ENCODE results near the gene CAV1. TPM values are rescaled to one million over a fixed set of nuclear protein-coding genes. Genes with fewer than 3 reads are reported as not detected.

CAV1 gene

DNA sequence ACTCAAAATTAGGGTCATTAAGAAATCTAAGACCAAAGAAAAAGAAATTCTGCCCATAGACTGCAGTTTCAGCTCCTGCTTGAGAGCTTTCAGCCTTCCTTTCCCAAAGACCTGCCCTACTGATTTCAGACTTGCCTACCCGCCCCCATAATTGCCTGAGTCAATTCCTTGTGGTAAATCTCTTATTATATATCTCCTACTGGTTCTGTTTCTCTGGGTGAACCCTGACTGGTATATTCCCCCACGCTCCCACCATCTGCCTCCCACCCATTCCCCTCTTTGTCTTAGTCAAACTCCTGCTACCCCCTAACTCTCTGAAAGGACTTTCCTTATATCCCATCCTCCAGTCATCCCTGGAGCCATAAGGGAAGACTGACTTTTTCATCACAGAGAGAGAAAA, 82.5 kb downstream of the CAV1 start:
- H3K36me3 ChIP-seq (replicated peaks in 1 of 2; ENCODE audit: control insufficient read depth in 2 of 2, insufficient read depth in 2 of 2, low read length in 2 of 2), result no peaks in the 10 kb centered on the region
- H3K9me3 ChIP-seq (replicated peaks in 1 of 2; ENCODE audit: control insufficient read depth in 2 of 2, insufficient read depth in 1 of 2, low read depth in 1 of 2, low read length in 2 of 2), result no peaks in the 10 kb centered on the region
- H3K18ac ChIP-seq (ENCODE audit: low read length), result no peak overlapping the region
- H4K8ac ChIP-seq (ENCODE audit: low read depth, low read length), result no peak overlapping the region
- H3K4me1 ChIP-seq (ENCODE audit: control insufficient read depth in 2 of 2, insufficient read depth in 1 of 2, low read depth in 1 of 2, low read length in 2 of 2), result no peaks in the 10 kb centered on the region
- H2BK5ac ChIP-seq (ENCODE audit: low read length), result no peak overlapping the region
- no peak overlapping the region for H3K14ac ChIP-seq (ENCODE audit: low read length)
- H2BK120ac ChIP-seq (ENCODE audit: low read depth, low read length), result no peak overlapping the region
- no peak overlapping the region for H2BK12ac ChIP-seq (ENCODE audit: low read length)
- H3K23ac ChIP-seq (ENCODE audit: low read depth, low read length, poor library complexity), result no peak overlapping the region
- no peak overlapping the region for H3K4me3 ChIP-seq (ENCODE audit: low read length in 2 of 2)
- no peak overlapping the region for H3K4ac ChIP-seq (ENCODE audit: low read length)
- no peak overlapping the region for H2AFZ ChIP-seq (ENCODE audit: low read length)
- no CpG with 5 or more reads among the region's 2 CpGs for WGBS, 2 donors (ENCODE audit: extremely low coverage in 2 of 2, insufficient read length in 2 of 2, insufficient replicate concordance in 1 of 2)
- no peak overlapping the region for H3K4me2 ChIP-seq (ENCODE audit: insufficient read depth, low read length, poor library complexity, severe bottlenecking)
- no peak overlapping the region for H3K27ac ChIP-seq (replicated peaks; ENCODE audit: low read length)
- no peaks in the 10 kb centered on the region for H3K27me3 ChIP-seq (ENCODE audit: control insufficient read depth in 3 of 3, insufficient read depth in 3 of 3, low read depth in 1 of 3, low read length in 3 of 3)
- H4K91ac ChIP-seq (ENCODE audit: low read depth, low read length, poor library complexity), result no peak overlapping the region
- H3K9ac ChIP-seq (ENCODE audit: low read depth, low read length, poor library complexity), result no peak overlapping the region
- H3K79me1 ChIP-seq (ENCODE audit: low read depth, low read length), result no peaks in the 10 kb centered on the region
- no peak for DNase-seq (ENCODE audit: low spot score)
- no peak overlapping the region for H2BK15ac ChIP-seq (ENCODE audit: low read length)
- H2AK5ac ChIP-seq (ENCODE audit: low read depth, low read length), result no peak overlapping the region

GRCh38 chr7:116610210-116610609, 85.4 kb downstream of the CAV1 start:
- no peak overlapping the region for H2AFZ ChIP-seq (ENCODE audit: low read length)
- no peak overlapping the region for H4K91ac ChIP-seq (ENCODE audit: low read depth, low read length, poor library complexity)
- H3K27me3 ChIP-seq (ENCODE audit: control insufficient read depth in 3 of 3, insufficient read depth in 3 of 3, low read depth in 1 of 3, low read length in 3 of 3), result no peaks in the 10 kb centered on the region
- no peak overlapping the region for H3K9ac ChIP-seq (ENCODE audit: low read depth, low read length, poor library complexity)
- no peak overlapping the region for H2AK5ac ChIP-seq (ENCODE audit: low read depth, low read length)
- no peak overlapping the region for H3K27ac ChIP-seq (replicated peaks; ENCODE audit: low read length)
- no peak overlapping the region for H3K18ac ChIP-seq (ENCODE audit: low read length)
- no peak for DNase-seq (ENCODE audit: low spot score)
- no peak overlapping the region for H3K4me3 ChIP-seq (ENCODE audit: low read length in 2 of 2)
- H3K4ac ChIP-seq (ENCODE audit: low read length), result no peak overlapping the region
- no peak overlapping the region for H2BK120ac ChIP-seq (ENCODE audit: low read depth, low read length)
- H2BK12ac ChIP-seq (ENCODE audit: low read length), result no peak overlapping the region
- H3K79me1 ChIP-seq (ENCODE audit: low read depth, low read length), result no peaks in the 10 kb centered on the region
- H3K23ac ChIP-seq (ENCODE audit: low read depth, low read length, poor library complexity), result no peak overlapping the region
- H3K4me2 ChIP-seq (ENCODE audit: insufficient read depth, low read length, poor library complexity, severe bottlenecking), result no peak overlapping the region
- peaks cover 2% of the 10 kb centered on the region in 2 donors for H3K4me1 ChIP-seq (ENCODE audit: control insufficient read depth in 2 of 2, insufficient read depth in 1 of 2, low read depth in 1 of 2, low read length in 2 of 2)
- no peak overlapping the region for H4K8ac ChIP-seq (ENCODE audit: low read depth, low read length)
- H3K14ac ChIP-seq (ENCODE audit: low read length), result no peak overlapping the region
- no peak overlapping the region for H2BK5ac ChIP-seq (ENCODE audit: low read length)
- no peak overlapping the region for H2BK15ac ChIP-seq (ENCODE audit: low read length)
- WGBS, 2 donors (ENCODE audit: extremely low coverage in 2 of 2, insufficient read length in 2 of 2, insufficient replicate concordance in 1 of 2), result no CpG with 5 or more reads among the region's 2 CpGs
- no peaks in the 10 kb centered on the region for H3K9me3 ChIP-seq (replicated peaks in 1 of 2; ENCODE audit: control insufficient read depth in 2 of 2, insufficient read depth in 1 of 2, low read depth in 1 of 2, low read length in 2 of 2)
- no peaks in the 10 kb centered on the region for H3K36me3 ChIP-seq (replicated peaks in 1 of 2; ENCODE audit: control insufficient read depth in 2 of 2, insufficient read depth in 2 of 2, low read length in 2 of 2)

DNA sequence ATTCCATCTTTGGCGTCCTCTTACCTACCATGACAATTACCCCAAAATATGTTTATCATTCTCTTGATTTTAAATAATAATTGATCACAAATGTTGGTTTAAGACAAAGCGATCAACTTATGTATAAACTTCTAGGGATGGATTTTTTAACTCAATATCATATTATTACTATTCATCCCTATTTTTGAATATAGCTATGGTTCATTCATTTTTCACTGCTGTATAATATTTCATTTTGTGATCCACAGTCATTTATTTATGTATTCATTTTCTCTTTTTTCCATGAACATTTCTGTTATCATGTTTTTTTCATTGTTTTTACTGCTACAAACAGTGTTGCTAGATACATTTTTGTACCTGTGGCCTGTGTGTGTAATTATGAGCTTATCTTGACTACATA, 85.9 kb downstream of the CAV1 start:
- Histone ChIP-seq H3K18ac (ENCODE audit: low read length) (no peak overlapping the region), H2BK12ac (ENCODE audit: low read length) (no peak overlapping the region)

More for the DNA sequence above, 85.9 kb downstream of the CAV1 start:
- Histone ChIP-seq H3K79me1 (ENCODE audit: low read depth, low read length) (no peaks in the 10 kb centered on the region), H3K9ac (ENCODE audit: low read depth, low read length, poor library complexity) (no peak overlapping the region), H3K4ac (ENCODE audit: low read length) (no peak overlapping the region), H4K91ac (ENCODE audit: low read depth, low read length, poor library complexity) (no peak overlapping the region), H3K4me3 (ENCODE audit: low read length in 2 of 2) (no peak overlapping the region), H3K14ac (ENCODE audit: low read length) (no peak overlapping the region), H3K27ac (replicated peaks; ENCODE audit: low read length) (no peak overlapping the region), H2BK15ac (ENCODE audit: low read length) (no peak overlapping the region), H3K27me3 (ENCODE audit: control insufficient read depth in 3 of 3, insufficient read depth in 3 of 3, low read depth in 1 of 3, low read length in 3 of 3) (no peaks in the 10 kb centered on the region), H2BK5ac (ENCODE audit: low read length) (no peak overlapping the region), H3K23ac (ENCODE audit: low read depth, low read length, poor library complexity) (no peak overlapping the region), H4K8ac (ENCODE audit: low read depth, low read length) (no peak overlapping the region), H3K4me2 (ENCODE audit: insufficient read depth, low read length, poor library complexity, severe bottlenecking) (no peak overlapping the region), H2AK5ac (ENCODE audit: low read depth, low read length) (no peak overlapping the region), H3K4me1 (ENCODE audit: control insufficient read depth in 2 of 2, insufficient read depth in 1 of 2, low read depth in 1 of 2, low read length in 2 of 2) (peaks cover 2 to 4% of the 10 kb centered on the region in 2 donors), H3K36me3 (replicated peaks in 1 of 2; ENCODE audit: control insufficient read depth in 2 of 2, insufficient read depth in 2 of 2, low read length in 2 of 2) (no peaks in the 10 kb centered on the region), H2AFZ (ENCODE audit: low read length) (no peak overlapping the region), H3K9me3 (replicated peaks in 1 of 2; ENCODE audit: control insufficient read depth in 2 of 2, insufficient read depth in 1 of 2, low read depth in 1 of 2, low read length in 2 of 2) (no peaks in the 10 kb centered on the region), H2BK120ac (ENCODE audit: low read depth, low read length) (no peak overlapping the region)
- WGBS, 2 donors (ENCODE audit: extremely low coverage in 2 of 2, insufficient read length in 2 of 2, insufficient replicate concordance in 1 of 2), result no CpG with 5 or more reads among the region's 2 CpGs
- DNase-seq (ENCODE audit: low spot score), result no peak

Small RNA genes within 50 kb of the gene (small RNA-seq; reads per million reads assigned to genes)
- gene AC006159.2 (ENCODE audit: insufficient read depth), result not detected

Data from neuronal stem cell (in vitro differentiated cells).